GM21515 (cell line): ENCODE results near the gene HSF5.
"Not testable (repeated sequence)": the region's sequence is repeated elsewhere in the genome, so short reads cannot be mapped to it uniquely, and the experiment has no call there.

Experiments used
- ATAC-seq: cut with Tn5 transposase; IDR thresholded peaks from one replicate; pipeline ENCODE4 v1.9.1; 2021; ENCODE audit not compliant: unreplicated experiment

HSF5 gene

DNA sequence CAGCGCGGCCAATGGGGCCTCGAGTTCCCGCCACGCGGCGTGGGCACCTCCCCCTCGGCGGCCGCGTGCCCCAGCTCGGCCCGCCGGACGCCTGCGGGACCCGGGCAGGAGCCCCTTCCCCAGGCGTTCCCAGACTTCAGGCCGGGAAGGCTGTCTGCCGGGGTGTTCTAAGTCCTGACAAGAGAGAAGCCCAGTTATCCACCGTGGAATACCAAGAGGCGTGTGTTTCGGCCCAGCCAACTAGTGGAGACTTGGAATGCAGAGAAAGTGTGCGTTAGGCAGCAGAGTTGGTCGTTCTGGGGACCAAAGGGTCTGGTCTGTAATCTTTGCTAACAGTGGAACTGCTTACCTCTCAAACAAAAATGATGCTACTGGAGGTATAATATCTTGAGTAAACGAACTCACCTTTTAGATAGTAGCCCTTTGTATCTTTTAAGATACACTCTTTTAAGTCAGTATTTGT is 251 bp upstream of the HSF5 start:
- ATAC-seq = no peak

- no peak for ATAC-seq
These were observed 3.6 kb downstream of the HSF5 start for GRCh38 chr17:58484600-58484999.

- ATAC-seq = not testable (repeated sequence)
These were observed 6.4 kb downstream of the HSF5 start for GRCh38 chr17:58481798-58482197.

DNA sequence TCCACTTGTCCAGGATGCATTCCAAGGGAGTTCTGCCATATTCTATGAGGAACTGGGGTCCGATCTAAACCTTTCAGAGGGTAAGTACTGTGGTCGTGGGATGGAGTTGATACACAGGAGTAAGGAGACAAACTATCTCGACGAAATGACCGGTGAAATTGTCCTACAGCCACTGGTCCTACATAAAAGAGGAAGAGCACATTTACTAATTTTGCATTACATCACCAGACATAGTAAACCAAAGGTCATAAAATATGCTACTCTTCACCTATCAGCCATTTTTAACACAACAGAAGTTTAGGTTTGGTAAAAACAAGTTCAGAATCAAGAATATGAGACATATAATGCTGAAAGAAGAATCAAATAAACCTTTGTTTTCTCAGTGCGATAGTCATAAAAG is 8.1 kb downstream of the HSF5 start:
- ATAC-seq = no peak

- ATAC-seq = no peak
These were observed 11.4 kb downstream of the HSF5 start for GRCh38 chr17:58476812-58477211.

GRCh38 chr17:58475985-58476384 is 12.2 kb downstream of the HSF5 start:
- ATAC-seq = no peak

- no peak for ATAC-seq
These were observed 17.9 kb downstream of the HSF5 start for GRCh38 chr17:58470356-58470755.

GRCh38 chr17:58468944-58469343 is 19.3 kb downstream of the HSF5 start:
- no peak for ATAC-seq

- no peak for ATAC-seq
These were observed 32.7 kb downstream of the HSF5 start for GRCh38 chr17:58455491-58455890.

GRCh38 chr17:58452738-58453137 is 35.5 kb downstream of the HSF5 start:
- no peak for ATAC-seq

GRCh38 chr17:58447039-58447975 is 40.9 kb downstream of the HSF5 start:
- no peak for ATAC-seq

GRCh38 chr17:58446086-58446485 is 42.1 kb downstream of the HSF5 start:
- no peak for ATAC-seq

- ATAC-seq = no peak
These were observed 51.4 kb downstream of the HSF5 start for GRCh38 chr17:58436805-58437239.

DNA sequence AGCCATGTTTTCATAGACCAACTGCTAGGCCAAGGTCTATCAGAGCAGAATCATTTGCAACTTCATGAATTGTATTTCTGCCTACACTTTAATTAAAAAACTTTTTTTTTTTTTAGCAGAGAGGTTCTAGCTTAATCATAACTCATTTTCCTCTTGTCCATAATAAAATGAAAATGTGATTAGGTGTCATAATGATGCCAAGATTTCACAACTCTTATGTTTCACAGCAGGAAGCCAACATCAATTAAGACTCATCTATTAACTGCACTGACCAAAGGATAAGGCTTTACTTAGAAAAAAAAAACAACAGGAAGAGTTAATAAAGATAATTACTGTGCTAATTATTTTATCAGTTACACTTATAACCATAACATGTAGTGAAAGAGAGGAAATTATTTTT is 52.0 kb downstream of the HSF5 start:
- no peak for ATAC-seq

DNA sequence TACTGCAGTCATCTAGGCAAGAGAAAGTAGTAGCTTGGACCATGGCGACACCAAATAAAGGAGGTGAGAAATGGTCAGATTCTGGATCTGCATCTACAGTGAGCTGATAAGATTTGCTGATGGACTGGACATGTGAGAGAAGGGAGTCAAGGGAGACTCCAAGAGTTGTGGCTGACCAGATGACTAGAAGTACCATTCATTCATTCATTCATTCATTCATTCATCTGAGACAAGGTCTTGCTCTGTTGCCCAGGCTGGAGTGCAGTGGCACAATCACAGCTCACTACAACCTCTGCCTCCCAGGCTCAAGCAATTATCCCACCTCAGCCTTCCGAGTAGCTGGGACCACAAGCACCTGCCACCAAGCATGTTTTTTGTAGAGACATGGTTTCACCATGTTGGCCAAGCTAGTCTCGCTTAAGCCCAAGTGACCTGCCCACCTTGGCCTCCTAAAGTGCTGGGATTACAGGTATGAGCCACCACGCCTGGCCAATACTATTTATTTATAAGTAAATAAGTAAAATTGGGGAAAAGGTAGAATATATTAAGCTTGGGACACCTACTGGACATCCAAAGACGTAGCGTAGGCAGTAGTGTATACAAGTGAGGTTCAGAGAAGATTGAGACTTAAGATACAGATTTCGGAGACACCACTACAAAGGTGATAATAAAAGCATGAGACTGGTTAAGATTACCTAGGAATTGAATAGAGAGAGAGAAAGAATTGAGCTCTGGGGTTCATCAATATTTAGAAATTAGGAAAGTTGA is 55.2 kb downstream of the HSF5 start:
- no peak for ATAC-seq

DNA sequence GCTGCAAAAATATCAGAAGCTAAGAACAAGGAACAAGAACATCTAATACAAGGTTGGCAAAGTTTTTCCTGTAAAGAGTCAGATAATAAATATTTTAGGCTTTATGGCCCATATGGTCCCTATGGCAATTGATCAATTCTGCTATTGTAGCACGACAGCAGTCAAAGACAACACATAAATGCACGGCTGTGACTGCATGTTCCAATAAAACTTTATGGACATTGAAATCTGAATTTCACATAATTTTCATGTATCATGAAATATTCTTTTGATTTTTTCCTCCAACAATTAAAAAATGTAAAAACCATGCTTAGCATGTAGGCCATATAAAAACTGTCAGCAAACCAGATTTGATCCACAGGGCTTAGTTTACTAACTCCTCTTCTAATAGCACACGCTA is 60.4 kb downstream of the HSF5 start:
- ATAC-seq = no peak

DNA sequence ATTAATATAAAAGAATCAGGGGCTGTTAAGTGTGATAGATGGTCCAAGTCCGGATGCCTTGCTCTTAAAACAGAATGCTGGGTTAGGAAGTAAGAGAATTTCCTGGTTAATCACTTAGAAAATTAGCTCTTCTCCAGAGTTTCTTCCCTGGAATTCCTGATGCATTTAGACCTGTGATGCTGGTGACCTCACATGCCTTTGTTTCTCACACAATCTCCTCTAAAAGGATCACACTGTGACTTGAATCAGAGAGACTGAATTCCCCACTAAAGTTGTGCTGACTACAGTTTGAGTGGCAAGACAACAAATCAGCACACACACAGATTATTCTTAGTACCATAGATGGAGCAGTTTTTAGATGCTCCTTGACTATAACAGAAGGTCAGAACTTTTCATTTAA is 66.5 kb downstream of the HSF5 start:
- ATAC-seq = no peak

GRCh38 chr17:58420827-58421226 is 67.4 kb downstream of the HSF5 start:
- ATAC-seq = no peak

GRCh38 chr17:58417300-58418092 is 70.7 kb downstream of the HSF5 start, which contains the start of gene RNF43:
Gene RNF43, minus strand, starts transcription at chr17:58417534. Its CDS starts 1,957 bp downstream, at chr17:58415577.
- peak; percentile 96 for ATAC-seq

DNA sequence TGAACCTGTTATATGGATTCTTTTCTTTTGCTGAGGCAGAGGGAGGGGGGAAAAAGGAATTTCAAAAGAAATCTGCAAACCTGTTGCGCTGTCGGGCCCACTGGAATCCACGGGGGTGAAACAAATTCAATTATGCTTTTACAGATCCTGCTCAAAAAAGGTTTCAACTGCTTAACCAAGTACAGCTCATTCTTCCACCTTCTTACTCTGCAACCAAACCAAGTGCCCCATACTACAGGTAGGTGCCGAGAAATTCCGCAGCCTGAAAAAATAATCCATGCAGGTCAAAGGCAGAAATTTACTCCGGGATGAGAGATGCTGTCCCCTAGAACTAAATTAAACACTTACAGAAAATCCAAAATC is 71.3 kb downstream of the HSF5 start:
- no peak for ATAC-seq

DNA sequence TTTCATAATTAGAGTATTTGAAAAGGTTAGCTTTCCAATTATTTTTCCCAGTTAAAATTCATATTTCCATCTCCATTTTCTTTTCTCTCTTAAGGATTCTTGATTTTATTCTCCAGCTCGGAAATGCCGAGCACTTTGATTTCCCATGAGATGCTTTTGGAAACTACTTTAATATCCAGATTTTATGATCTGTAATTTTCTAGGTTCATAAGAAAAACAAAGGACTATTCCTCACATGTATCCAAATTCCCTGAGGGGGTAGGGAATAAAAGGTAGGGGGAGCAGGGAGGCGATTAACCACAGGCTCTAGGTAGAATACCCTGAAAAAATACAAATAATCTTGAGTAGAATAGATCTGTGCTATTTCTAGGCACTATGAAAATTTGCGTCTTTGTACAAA is 71.8 kb downstream of the HSF5 start:
- ATAC-seq = no peak
